Fibroblast of skin of left quadriceps (primary cell): ENCODE data around the gene MAPK14.
"Not testable (repeated sequence)": the region's sequence is repeated elsewhere in the genome, so short reads cannot be mapped to it uniquely, and the experiment has no call there.

Experiments used
- DNase-seq, 2 experiments: peaks; one replicate each; pipeline ENCODE4 v3.0.0-alpha.2; 2013; ENCODE audit warnings: low read depth in 2 of 2

MAPK14 gene

GRCh38 chr6:36121787-36122494 lies 94.3 kb downstream of the MAPK14 start:
- DNase-seq = no peak

DNA sequence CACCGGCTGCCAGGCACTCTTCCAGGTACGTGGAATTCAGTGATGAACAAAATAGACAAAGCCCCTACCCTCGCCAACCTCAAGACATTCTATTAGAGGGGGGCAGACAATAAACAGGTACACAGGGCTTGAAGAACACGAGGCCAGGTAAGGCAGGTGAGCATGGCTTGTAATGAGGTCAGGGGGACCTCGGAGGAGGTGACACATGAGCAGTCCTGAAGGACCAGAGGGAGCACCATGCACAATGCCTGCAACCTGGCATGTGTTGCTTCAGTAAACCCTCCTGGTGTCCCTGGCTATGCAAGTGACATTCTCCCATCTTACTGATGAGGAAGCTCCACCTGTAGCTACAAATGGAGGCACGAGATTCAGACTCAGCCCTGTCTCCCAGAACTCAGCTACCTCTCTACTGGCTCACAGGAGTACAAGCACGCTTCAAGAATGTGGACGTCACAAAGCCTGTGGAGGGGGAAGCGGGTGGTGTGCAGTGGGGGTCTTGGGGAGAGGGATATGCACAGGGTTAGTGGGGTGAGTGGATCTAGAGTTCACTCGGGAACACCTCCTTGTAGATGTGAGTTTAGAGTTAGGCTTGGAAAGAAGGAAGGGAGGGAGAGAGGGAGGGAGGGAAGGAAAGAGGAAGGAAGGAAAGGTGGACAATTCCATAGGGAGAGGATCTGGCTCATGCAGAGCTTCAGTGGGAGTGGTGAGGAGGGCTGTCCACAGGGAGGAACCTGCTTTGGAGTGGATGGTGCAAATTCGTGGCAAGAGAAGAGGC lies 95.1 kb downstream of the MAPK14 start:
- no peak for DNase-seq

GRCh38 chr6:36123270-36124139 lies 95.9 kb downstream of the MAPK14 start:
- peak; percentile 49 for DNase-seq

DNA sequence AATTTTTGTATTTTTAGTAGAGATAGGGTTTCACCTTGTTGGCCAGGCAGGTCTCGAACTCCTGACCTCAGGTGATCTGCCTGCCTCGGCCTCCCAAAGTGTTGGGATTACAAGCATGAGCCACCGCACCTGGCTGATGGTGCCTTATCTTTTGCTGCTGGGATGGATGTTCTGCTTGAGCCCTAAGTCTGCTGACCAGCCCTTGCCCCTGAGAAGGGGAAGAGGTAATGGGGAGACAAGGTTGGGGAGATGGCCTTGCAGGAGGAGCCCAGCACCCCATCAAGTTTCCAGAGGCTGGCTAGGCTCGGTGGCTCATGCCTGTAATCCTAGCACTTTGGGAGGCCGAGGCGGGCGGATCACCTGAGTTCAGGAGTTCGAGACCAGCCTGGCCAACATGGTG lies 96.7 kb downstream of the MAPK14 start:
- DNase-seq = not testable (repeated sequence)

DNA sequence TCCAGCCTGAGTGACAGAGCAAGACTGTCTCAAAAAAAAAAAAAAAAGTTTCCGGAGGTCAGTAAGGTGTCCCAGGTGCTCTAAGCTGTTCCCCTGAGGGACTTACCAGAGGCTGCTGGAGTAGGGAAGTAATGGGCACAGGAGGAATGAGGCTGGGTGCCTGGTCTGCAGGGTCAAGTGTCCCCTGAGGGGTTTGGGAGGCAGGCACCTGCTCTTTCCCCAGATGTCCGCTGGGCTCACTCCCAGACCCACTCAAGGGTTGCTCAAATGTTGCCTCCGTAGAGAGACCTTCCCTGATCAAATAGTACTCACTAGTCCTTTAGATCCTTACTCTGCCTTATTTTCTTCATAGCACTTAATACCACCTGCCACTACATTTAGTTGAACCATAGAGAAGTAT lies 97.3 kb downstream of the MAPK14 start:
- DNase-seq = no peak

DNA sequence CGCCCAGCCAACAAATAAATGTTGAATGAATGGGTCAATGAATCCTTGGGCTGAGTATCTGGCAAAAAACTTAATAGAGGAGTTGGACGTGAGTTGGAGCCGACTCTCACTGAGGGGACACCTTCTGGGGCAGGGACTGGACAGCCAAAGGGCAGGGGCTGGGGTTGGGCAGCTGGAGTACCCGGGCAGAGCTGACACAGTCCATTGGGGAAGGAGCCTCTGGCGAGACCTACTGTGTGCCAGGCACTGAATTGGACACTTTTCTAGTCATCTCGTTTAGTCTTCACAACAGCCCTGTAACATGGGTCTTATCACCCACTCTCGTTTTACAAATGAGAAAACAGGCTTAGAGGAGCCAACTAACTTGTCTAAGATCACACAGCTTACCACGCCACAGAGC lies 98.0 kb downstream of the MAPK14 start:
- no peak for DNase-seq

GRCh38 chr6:36126121-36126520 lies 98.5 kb downstream of the MAPK14 start:
- no peak for DNase-seq

GRCh38 chr6:36126553-36127458 lies 99.2 kb downstream of the MAPK14 start:
- no peak for DNase-seq

DNA sequence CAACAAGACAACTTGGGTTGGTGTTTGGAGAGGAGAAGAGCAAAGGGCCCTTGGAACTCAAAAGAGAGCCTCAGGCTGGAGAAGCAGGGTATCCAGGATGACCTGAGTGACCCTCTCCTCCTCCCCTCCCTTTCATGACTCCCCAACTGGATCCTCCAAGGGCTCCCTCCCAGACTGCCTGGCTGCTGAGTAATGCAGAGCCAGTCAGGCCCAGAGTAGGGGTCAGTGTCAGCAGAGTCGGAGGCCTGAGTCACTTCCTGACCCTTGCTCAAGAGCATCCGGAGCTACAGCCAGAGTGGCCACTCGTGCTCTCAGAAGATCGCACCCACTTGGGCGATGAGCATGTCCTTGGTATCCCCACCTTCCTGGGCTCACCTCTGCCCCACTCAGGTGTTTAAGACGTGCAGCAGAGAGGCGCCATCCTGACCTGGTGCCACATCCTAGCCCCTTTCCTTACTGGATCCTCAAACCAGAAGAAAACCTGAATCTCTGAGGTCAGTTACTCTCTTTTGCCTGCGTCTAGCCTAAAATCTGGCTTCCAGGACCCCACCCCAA lies 99.9 kb downstream of the MAPK14 start:
- no peak for DNase-seq

- no peak for DNase-seq
Measured at GRCh38 chr6:36128073-36128472, 100.5 kb downstream of the MAPK14 start.

DNA sequence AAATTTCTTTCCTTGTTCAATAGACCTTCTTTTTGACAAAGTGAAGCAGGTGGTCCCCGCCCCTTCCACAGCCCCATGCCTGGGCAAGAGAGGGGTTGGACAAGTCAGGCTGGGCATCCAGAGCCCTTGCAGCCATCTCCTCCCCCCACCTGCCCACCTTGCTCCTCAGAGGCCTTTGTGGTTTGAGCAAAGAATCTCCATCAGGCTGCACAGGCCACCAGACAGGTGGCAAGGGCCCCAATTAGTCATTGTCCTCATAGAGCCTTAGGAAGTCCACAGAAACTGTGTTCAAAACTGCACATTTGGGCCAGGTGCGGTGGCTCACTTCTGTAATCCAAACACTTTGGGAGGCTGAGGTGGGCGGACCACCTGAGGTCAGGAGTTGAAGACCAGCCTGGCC lies 101.2 kb downstream of the MAPK14 start:
- no peak for DNase-seq

DNA sequence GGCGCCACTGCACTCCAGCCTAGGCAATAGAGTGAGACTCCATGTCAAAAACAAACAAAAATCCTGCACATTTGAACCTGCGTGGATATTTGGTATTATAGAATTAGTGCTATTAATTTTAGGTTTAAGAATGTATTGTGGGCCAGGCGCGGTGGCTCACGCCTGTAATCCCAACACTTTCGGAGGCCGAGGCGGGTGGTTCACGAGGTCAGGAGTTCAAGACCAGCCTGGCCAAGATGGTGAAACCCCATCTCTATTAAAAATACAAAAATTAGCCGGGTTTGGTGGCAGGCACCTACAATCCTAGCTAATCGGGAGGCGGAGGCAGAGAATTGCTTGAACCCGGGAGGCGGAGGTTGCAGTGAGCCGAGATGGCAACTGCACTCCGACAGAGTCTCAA lies 101.7 kb downstream of the MAPK14 start:
- not testable (repeated sequence) for DNase-seq

- no peak for DNase-seq
Measured at GRCh38 chr6:36129941-36130666, 102.5 kb downstream of the MAPK14 start, which contains the start of gene MAPK13. TSS of gene MAPK13 (plus strand) at chr6:36130513. CDS start at chr6:36130583, 70 bp downstream.

- no peak for DNase-seq
Measured at GRCh38 chr6:36130667-36131510, 103.3 kb downstream of the MAPK14 start.

DNA sequence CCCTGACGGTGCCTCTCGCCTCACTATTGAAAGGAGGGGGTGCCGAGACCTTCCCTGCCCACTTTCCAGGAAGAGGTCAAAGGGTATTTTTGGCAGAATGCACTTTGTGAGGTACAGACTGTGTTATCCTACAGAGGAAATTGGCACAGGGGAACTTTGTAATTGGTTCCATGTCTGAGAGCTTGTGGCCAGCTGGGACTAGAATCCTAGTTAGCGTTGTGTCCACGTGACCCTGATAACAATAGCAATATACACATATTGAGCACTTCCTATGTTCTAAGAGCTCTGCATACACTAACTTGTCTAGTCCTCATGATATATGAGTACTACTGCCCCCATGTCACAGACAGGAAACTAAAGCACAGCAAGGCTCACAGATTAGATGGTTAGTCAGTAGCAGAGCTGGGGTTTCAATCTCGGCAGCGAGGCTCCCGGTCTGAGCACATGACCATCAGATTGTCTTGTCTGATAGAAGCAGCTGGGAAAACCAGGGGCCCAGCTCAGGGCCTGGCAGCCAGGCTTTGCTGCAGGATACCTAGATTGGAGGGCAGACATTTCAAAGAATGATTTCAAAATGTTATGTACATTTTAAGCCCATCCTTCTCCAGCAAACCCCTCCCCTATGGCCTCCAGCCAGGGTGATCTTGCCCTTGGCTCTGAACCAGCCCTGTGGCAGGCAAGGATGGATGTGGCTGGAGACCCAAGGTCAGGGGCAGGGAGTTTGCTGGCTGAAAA lies 104.1 kb downstream of the MAPK14 start:
- DNase-seq = peak; percentile 10 to 14

DNA sequence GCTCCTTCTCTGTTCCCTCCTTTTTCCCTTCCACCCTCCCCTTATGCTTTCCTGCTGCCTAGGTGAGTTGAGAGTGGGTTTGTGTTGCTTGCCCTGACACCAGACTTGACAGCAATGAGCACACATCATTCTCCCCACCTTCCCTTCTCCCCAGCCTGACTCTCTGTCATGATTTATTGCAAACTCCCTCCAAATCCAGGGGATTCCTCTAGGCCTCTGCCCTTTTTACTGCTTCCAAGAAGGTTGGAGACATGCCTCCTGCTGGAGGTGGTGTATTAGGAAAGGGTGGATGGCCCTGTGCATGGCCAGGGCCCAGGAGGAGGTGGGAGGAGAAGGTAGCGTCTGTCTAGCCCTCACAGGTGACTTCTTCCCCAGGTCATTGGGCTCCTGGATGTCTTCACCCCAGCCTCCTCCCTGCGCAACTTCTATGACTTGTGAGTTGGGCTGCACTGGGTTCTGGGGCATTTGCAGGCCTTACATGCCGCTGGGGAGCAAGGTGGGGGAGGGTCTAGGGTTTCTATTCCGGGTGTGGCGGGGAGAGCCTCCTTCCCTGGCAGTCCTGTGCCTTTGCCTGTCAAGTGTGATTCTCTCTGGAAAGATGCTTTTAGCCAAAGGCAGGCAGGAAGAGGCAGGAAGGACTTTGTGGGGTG lies 104.8 kb downstream of the MAPK14 start:
- DNase-seq = no peak

- no peak for DNase-seq
Measured at GRCh38 chr6:36133148-36133547, 105.5 kb downstream of the MAPK14 start.

- no peak for DNase-seq
Measured at GRCh38 chr6:36133912-36134311, 106.3 kb downstream of the MAPK14 start.
